Stomach smooth muscle (tissue), 2 donors: ENCODE measurements around the gene ITGB2.

Experiments used
- H3K27ac ChIP-seq: one replicate; pipeline ENCODE4 v1.7.0; 2013; ENCODE audit warnings: mild to moderate bottlenecking, low read length, inconsistent platforms
- H3K27me3 ChIP-seq, 2 donors: one replicate each; pipeline ENCODE4 v1.7.0; 2013; ENCODE audit warnings: low read length in 2 of 2; ENCODE audit not compliant: insufficient read depth in 2 of 2, control insufficient read depth in 1 of 2
- H3K36me3 ChIP-seq, 2 donors: one replicate each; pipeline ENCODE4 v1.7.0; 2013; ENCODE audit warnings: low read length in 2 of 2; ENCODE audit not compliant: control insufficient read depth in 2 of 2, insufficient read depth in 2 of 2
- H3K4me1 ChIP-seq: one replicate; pipeline ENCODE4 v1.7.0; 2013; ENCODE audit warnings: low read length; ENCODE audit not compliant: control insufficient read depth, insufficient read depth
- H3K4me3 ChIP-seq, 2 donors: one replicate each; pipeline ENCODE4 v1.7.0; 2013; ENCODE audit warnings: low read length in 2 of 2
- H3K9ac ChIP-seq, 2 donors: one replicate each; pipeline ENCODE4 v1.7.0; 2013; ENCODE audit warnings: low read length in 2 of 2, mild to moderate bottlenecking in 1 of 2
- H3K9me3 ChIP-seq, 2 donors: one replicate each; pipeline ENCODE4 v1.7.0; 2013; ENCODE audit warnings: low read length in 2 of 2; ENCODE audit not compliant: control insufficient read depth in 2 of 2
- donor health status: healthy.
- donor health status: Pancreatic carcinoma.

The ITGB2 gene

DNA sequence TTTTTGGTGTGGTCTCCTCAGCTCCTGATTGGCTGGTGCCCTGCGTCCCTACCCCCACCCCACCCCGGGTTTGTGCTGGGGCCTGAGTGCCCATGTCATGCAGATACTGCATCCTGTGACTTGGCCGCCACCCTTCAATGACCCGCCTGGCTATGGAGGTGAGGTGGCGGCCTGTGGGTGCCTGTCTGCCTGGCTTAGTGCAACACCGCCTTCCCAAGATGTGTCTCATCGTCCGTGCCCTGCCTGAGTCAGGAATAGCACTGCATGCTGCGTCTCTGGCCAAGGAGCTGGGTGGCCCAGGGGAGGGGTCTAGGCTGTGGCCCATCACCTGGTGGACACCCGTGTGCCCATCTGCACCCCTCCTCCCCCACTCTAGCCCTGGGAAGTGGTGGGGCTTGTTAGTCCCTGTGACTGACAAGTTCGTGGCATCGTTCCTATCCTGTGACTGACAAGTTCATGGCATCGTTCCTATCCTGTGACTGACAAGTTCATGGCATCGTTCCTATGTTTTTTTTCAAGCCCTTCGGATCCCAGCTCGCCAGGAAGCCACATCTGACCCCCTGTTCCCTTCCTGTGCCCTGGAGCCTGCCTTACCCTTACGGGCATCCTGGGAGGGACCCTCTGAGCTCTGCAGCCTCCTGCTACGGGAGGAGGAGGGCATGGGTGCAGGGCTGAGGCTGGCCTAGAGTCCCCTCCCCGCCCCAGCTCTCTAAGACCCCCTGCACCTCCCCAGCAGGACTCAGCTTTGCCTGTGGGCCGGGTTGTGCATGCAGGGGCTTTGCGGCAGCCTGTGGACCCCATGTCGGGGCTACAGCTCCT lies 26.6 kb upstream of the ITGB2 start:
- Histone ChIP-seq H3K4me3 (no peak overlapping the region), H3K9ac (no peak overlapping the region), H3K36me3 (peaks cover 22% of the 10 kb centered on the region in 2 donors), H3K9me3 (no peaks in the 10 kb centered on the region), H3K27ac (no peak overlapping the region), H3K4me1 (peaks cover 23% of the 10 kb centered on the region), H3K27me3 (no peaks in the 10 kb centered on the region)

DNA sequence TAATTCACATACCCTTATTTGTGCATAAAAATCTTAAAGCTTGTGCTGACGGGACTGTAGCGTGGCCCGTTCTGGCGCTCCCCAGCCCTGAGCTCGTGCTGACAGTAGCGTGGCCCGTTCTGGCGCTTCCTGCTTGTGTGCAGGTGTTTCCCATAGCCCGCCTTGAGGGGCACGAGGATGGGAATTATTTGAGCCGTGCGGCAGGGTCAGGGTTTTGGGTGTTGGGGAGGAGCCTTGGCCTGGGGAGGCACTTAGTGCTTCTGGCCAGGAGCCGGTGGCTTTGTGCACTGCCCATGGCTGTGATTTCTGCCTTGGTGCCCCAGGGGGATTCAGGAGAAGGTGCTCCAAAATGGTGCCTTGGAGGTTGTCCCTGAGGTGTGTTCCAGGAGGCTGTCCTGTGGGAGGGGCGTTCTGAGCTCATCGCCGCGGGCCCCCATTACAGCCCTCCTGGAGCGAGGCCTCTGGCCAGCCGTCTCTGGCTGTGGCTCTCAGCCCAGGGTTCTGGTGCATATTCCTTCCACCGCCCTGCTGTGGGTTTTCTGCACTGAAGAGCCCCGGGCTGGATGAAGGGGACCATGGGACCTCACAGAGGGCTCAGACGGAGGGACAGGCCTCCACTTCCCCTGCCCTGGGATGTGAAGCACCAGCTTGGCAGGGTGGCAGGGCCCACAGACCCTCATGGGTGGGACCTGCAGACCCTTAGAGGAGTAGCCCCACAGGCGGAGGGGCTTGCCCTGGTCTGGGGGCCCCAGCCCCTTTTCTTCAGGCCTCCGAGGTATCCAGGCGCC lies 25.7 kb upstream of the ITGB2 start:
- H3K4me1 ChIP-seq = peaks cover 28% of the 10 kb centered on the region
- H3K9ac ChIP-seq = no peak overlapping the region
- no peaks in the 10 kb centered on the region for H3K9me3 ChIP-seq
- no peak overlapping the region for H3K27ac ChIP-seq
- no peak overlapping the region for H3K4me3 ChIP-seq
- H3K36me3 ChIP-seq = peaks cover 22 to 24% of the 10 kb centered on the region in 2 donors
- no peaks in the 10 kb centered on the region for H3K27me3 ChIP-seq

DNA sequence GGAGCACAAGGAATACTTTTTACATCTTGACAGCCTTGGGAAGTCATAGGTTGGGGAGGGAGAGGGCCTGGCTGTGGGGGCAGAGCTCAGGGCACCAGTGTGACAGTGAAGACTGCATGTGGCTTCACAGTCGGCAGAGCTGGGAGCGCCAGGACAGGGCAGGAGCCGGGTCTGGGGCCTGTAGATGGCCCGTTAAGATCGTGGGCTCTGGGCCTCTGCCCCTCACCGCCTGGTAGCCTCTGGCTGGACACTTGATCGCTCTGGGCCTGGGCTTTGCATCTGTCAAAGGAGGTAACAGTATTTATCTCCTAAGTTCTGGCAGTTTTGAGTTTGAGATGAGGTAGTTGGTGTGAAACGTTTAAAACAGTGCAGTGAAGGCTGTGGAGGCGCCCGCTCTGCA lies 23.9 kb upstream of the ITGB2 start:
- no peaks in the 10 kb centered on the region for H3K27me3 ChIP-seq
- H3K4me1 ChIP-seq = peaks cover 27% of the 10 kb centered on the region
- H3K36me3 ChIP-seq = peaks cover 22 to 24% of the 10 kb centered on the region in 2 donors
- no peak overlapping the region for H3K9ac ChIP-seq
- no peak overlapping the region for H3K27ac ChIP-seq
- no peak overlapping the region for H3K4me3 ChIP-seq
- no peaks in the 10 kb centered on the region for H3K9me3 ChIP-seq

DNA sequence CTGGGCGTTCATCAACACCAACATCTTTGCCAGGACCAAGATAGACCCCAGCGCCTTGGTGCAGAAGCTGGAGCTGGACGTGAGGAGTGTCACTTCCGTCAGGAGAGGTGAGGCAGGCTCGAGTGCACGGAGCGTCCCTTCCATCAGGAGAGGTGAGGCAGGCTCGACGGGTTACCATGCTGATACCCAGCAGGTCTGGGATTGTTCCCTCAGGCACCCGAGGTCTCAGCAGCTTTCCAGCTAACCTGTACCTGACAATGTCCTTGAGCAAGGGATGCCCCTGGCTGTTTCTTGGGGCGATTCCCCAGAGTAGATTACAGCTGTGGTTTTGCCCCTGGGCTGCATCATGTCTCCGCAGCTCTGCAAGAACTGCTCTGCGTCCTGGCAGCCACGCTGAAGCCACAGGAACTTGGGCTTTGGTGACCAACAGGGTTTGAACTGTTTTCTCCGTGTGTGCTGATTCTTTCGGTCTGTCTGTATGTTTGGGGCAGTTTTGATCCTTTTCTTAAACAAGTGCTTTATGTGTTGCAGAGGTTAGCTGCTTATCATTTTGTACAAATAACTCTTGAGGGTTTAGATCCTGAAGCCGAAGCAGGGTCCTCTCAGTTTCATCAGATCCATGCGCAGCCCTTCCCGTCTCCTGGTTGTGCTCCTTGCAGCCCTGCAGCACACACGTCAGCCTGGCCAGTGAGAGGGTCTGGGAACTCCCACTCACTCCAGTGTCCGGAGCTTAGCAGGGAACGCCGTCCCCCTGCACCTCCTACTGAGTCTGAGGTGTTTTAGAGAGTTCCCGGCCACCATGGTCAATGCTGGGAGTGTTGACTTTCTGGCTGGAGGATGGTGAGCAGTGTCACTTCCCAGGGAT lies 23.2 kb upstream of the ITGB2 start:
- Histone ChIP-seq H3K27ac (no peak overlapping the region), H3K9me3 (no peaks in the 10 kb centered on the region), H3K4me1 (peaks cover 26% of the 10 kb centered on the region), H3K4me3 (no peak overlapping the region), H3K36me3 (peaks cover 22 to 24% of the 10 kb centered on the region in 2 donors), H3K27me3 (no peaks in the 10 kb centered on the region), H3K9ac (no peak overlapping the region)

DNA sequence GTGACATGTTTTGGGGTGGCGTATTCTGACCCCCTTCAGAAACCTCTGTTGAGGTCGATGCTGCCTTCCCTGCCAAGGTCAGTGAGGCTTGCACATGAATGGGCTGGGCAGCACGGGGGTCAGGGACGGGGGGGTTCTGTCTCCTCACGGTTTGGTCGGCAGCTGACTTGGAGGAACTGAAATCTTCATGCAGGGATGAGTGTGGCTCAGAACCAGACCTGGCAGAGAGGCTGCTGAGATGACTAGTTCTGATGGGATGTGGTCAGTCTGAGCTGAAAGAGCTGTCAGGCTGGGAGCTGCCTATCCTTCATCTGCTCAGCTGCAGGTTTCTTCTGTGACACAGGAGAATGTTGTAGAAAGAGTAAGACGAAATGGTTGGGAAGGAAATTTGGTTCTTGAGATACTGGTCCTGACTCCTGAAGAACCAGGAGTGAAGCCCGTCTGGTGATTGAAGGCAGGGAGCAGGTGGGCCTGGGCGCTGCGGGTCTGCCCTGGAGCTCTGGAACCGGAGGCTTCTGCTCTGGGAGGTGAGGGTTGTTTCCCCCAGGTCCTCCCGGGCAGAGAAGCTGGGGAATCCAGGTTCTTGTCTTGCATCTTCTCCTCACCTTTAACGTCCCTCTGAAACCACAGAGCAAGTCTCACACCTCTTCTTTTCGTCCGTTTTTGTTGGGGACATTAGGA lies 22.4 kb upstream of the ITGB2 start:
- peaks cover 22 to 24% of the 10 kb centered on the region in 2 donors for H3K36me3 ChIP-seq
- H3K9me3 ChIP-seq = no peaks in the 10 kb centered on the region
- no peaks in the 10 kb centered on the region for H3K27me3 ChIP-seq
- H3K27ac ChIP-seq = no peak overlapping the region
- no peak overlapping the region for H3K4me3 ChIP-seq
- peaks cover 27% of the 10 kb centered on the region for H3K4me1 ChIP-seq
- H3K9ac ChIP-seq = no peak overlapping the region

DNA sequence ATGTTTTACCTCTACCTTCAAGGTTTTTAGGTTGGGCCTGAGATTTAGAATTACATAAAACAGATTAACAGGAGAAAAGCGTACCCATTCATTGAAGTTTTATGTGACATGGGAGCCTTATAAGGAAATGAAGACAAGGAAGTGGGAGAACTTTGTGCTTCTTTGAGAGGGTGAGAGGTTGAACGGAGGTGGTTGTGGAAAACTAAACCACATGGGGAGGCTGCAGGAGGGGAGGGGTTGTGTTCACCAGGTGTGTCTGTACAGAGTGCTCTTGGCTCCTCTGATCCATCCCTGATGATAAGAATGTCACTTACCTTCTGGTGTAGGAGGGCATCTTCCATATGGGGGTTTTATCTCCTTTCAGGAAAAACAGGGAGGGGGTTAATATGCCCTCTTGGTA lies 21.9 kb upstream of the ITGB2 start:
- Histone ChIP-seq H3K9me3 (no peaks in the 10 kb centered on the region), H3K27me3 (no peaks in the 10 kb centered on the region), H3K4me3 (no peak overlapping the region), H3K36me3 (peaks cover 22 to 24% of the 10 kb centered on the region in 2 donors), H3K27ac (no peak overlapping the region), H3K9ac (no peak overlapping the region), H3K4me1 (peaks cover 27% of the 10 kb centered on the region)

DNA sequence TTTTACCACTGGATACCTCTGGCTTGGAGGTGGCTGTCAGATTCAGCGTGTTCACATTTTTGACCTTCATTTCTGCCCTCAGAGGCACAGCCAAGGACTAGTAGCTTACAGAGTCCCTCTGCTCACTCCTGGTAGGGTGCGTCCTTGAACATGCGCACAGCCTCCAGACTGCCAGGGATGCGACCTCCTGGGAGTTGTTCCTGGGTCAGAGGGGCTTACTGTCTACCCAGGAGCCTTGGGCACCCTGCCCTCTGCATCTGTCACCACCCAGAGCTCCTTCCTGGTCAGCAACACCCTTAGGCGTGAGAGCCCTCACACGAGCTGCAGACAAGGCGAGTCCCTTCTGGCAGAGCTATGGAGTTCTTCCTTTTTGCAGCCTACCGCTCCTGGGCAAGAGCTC lies 20.9 kb upstream of the ITGB2 start:
- Histone ChIP-seq H3K4me1 (peaks cover 27% of the 10 kb centered on the region), H3K36me3 (peaks cover 19 to 20% of the 10 kb centered on the region in 2 donors), H3K9me3 (no peaks in the 10 kb centered on the region), H3K27ac (no peak overlapping the region), H3K9ac (no peak overlapping the region), H3K27me3 (no peaks in the 10 kb centered on the region), H3K4me3 (no peak overlapping the region)

DNA sequence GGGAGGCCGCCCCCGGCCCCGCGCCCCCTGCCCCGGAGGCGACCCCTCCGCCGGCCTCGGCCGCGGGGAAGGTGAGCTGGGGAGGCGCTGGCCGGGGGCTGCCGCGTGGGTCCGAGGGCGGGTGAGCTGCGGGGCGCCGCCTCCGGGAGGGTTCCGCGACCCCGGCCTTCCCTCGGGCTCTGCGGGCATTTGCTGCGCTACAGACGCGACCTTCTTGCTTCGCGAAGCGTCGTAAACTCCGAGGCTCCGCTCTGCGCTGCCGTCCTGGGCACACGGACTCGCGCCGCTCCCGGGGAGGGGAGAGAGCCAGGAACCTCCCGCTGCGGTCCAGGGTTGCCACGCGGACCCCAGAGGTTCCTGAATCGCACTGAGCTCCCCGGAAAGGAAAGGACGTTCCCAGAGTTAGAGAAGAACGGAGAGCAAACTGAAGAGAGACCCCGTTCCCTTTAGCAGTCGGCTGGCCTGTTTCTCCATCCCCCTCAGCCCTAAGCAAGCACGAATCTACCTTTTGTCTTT lies 19.5 kb upstream of the ITGB2 start:
- peaks cover 16 to 18% of the 10 kb centered on the region in 2 donors for H3K36me3 ChIP-seq
- H3K9me3 ChIP-seq = no peaks in the 10 kb centered on the region
- peak overlapping the region; percentile 88 to 90 for H3K4me3 ChIP-seq
- H3K4me1 ChIP-seq = peaks cover 27% of the 10 kb centered on the region
- no peak overlapping the region for H3K27ac ChIP-seq
- no peaks in the 10 kb centered on the region for H3K27me3 ChIP-seq
- H3K9ac ChIP-seq = peak overlapping the region; percentile 72 to 76

DNA sequence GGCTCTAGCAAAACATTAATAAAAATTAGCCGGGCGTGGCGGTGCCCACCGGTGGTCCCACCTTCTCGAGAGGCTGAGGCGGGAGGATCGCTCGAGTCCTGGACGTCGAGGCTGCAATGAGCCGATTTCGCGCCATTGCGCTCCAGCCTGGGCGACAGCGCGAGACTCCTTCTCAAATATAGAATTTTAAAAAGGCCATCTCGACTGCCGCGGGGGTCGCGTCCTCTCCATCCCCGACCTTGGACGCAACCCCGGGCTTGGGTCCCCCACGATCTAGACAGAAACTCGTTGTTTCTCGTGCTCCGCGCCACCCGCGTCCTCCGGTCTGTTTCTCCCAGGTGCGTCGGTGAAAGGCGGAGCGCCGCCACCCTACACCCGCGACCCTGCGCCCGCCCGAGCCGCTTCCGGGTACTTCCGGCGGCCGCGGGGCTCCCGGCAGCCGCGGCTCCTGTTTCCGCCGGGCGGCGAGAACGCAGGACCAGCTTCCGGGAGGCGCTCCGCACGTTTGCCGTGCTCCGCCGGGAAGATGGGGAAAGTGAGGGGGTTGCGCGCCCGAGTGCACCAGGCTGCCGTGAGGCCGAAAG lies 18.9 kb upstream of the ITGB2 start, which contains the start of gene SLX9:
SLX9 (plus strand) TSS at position 498 of the 584 bp plus-strand sequence; CDS start at position 527, 29 bp downstream.
- peaks cover 0 to 3% of the 10 kb centered on the region in 2 donors for H3K27me3 ChIP-seq
- H3K27ac ChIP-seq = no peak within 1 kb of the TSS
- peak within 1 kb of the TSS; percentile 88 to 90 for H3K4me3 ChIP-seq
- peaks cover 11 to 13% of the 10 kb centered on the region in 2 donors for H3K36me3 ChIP-seq
- H3K4me1 ChIP-seq = peaks cover 27% of the 10 kb centered on the region
- no peaks in the 10 kb centered on the region for H3K9me3 ChIP-seq
- H3K9ac ChIP-seq = peak within 1 kb of the TSS; percentile 72 to 76
